SK-N-SH treated with all-trans-retinoic acid at 6 μM for 48 hours (cell line): Measurements from ENCODE around the gene TIMM21.

Experiments
- ATAC-seq: fragments of 200-7000 bp; cut with Tn5 transposase; 3 replicates; pipeline ENCODE4 v1.9.1; 2020; ENCODE audit warnings: mild to moderate bottlenecking, moderate library complexity
- BACH2 ChIP-seq: fragments of 250-450 bp; sonication (Bioruptor Pico); IDR thresholded peaks from 2 replicates; pipeline ENCODE4 v1.9.0; 2021; ENCODE audit warnings: mild to moderate bottlenecking, borderline replicate concordance
- CSDC2 ChIP-seq: fragments of 250-450 bp; sonication (Bioruptor Pico); IDR thresholded peaks from 2 replicates; pipeline ENCODE4 v1.5.0; 2020; ENCODE audit warnings: mild to moderate bottlenecking, moderate library complexity
- ESRRG ChIP-seq: fragments of 250-450 bp; sonication (Bioruptor Pico); IDR thresholded peaks from 2 replicates; pipeline ENCODE4 v1.6.1; 2021; ENCODE audit warnings: mild to moderate bottlenecking
- GLIS3 ChIP-seq: fragments of 250-450 bp; sonication (Bioruptor Pico); IDR thresholded peaks from 2 replicates; pipeline ENCODE4 v1.5.0; 2020; ENCODE audit warnings: mild to moderate bottlenecking, moderate library complexity
- ISL1 ChIP-seq: fragments of 250-450 bp; sonication (Bioruptor Pico); IDR thresholded peaks from 2 replicates; pipeline ENCODE4 v2.1.2; 2022; ENCODE audit warnings: mild to moderate bottlenecking, moderate library complexity
- OSR1 ChIP-seq: fragments of 250-450 bp; sonication (Bioruptor Pico); IDR thresholded peaks from 2 replicates; pipeline ENCODE4 v1.8.0; 2022; ENCODE audit warnings: moderate library complexity, mild to moderate bottlenecking, inconsistent platforms
- PATZ1 ChIP-seq: fragments of 250-450 bp; sonication (Bioruptor Pico); IDR thresholded peaks from 2 replicates; pipeline ENCODE4 v1.8.0; 2020; ENCODE audit warnings: mild to moderate bottlenecking, moderate library complexity, borderline replicate concordance
- POU6F1 ChIP-seq: fragments of 250-450 bp; sonication (Bioruptor Pico); IDR thresholded peaks from 2 replicates; pipeline ENCODE4 v1.8.0; 2021; ENCODE audit warnings: low read depth, mild to moderate bottlenecking, moderate library complexity, borderline replicate concordance
- PPARA ChIP-seq: fragments of 250-450 bp; sonication (Bioruptor Pico); IDR thresholded peaks from 2 replicates; pipeline ENCODE4 v1.5.0; 2020; ENCODE audit warnings: mild to moderate bottlenecking, borderline replicate concordance
- RARB ChIP-seq: fragments of 250-450 bp; sonication (Bioruptor Pico); IDR thresholded peaks from 2 replicates; pipeline ENCODE4 v1.8.0; 2021; ENCODE audit warnings: mild to moderate bottlenecking, moderate library complexity
- SNAI2 ChIP-seq: fragments of 250-450 bp; sonication (Bioruptor Pico); IDR thresholded peaks from 2 replicates; pipeline ENCODE4 v1.5.0; 2020; ENCODE audit warnings: mild to moderate bottlenecking, moderate library complexity
- TCF4 ChIP-seq: fragments of 250-450 bp; sonication (Bioruptor Pico); IDR thresholded peaks from 2 replicates; pipeline ENCODE4 v1.8.0; 2021; ENCODE audit warnings: mild to moderate bottlenecking, moderate library complexity, borderline replicate concordance
- TOX ChIP-seq: fragments of 250-450 bp; sonication (Bioruptor Pico); IDR thresholded peaks from 2 replicates; pipeline ENCODE4 v1.8.0; 2021; ENCODE audit warnings: mild to moderate bottlenecking, moderate library complexity, borderline replicate concordance
- TSHZ2 ChIP-seq: fragments of 250-450 bp; sonication (Bioruptor Pico); IDR thresholded peaks from 2 replicates; pipeline ENCODE4 v1.5.0; 2020; ENCODE audit warnings: mild to moderate bottlenecking, moderate library complexity
- ZC3H10 ChIP-seq: fragments of 250-450 bp; sonication (Bioruptor Pico); IDR thresholded peaks from 2 replicates; pipeline ENCODE4 v1.5.1; 2021; ENCODE audit warnings: mild to moderate bottlenecking, moderate library complexity
- ZFP3 ChIP-seq: fragments of 250-450 bp; sonication (Bioruptor Pico); IDR thresholded peaks from 2 replicates; pipeline ENCODE4 v1.5.0; 2020; ENCODE audit warnings: mild to moderate bottlenecking, moderate library complexity
- ZFP30 ChIP-seq: fragments of 450-650 bp; formaldehyde crosslinking; IDR thresholded peaks from 2 replicates; pipeline ENCODE4 v1.5.0; 2022; ENCODE audit warnings: mild to moderate bottlenecking, moderate library complexity
- ZNF565 ChIP-seq: fragments of 450-650 bp; formaldehyde crosslinking; conservative IDR thresholded peaks from 2 replicates; pipeline ENCODE4 v1.5.0; 2020; ENCODE audit warnings: low read depth, mild to moderate bottlenecking, moderate library complexity
- ZNF70 ChIP-seq: fragments of 450-650 bp; formaldehyde crosslinking; IDR thresholded peaks from 2 replicates; pipeline ENCODE4 v1.5.0; 2020; ENCODE audit warnings: mild to moderate bottlenecking, moderate library complexity
- TF ChIP-seq, protein P1 (sequence below): fragments of 250-450 bp; sonication (Bioruptor Pico); IDR thresholded peaks from 2 replicates; pipeline ENCODE4 v1.5.1; 2021; ENCODE audit warnings: mild to moderate bottlenecking, moderate library complexity
- TF ChIP-seq, protein P2 (sequence below): fragments of 250-450 bp; sonication (Bioruptor Pico); IDR thresholded peaks from 2 replicates; pipeline ENCODE4 v1.5.1; 2020; ENCODE audit warnings: low read depth, mild to moderate bottlenecking, moderate library complexity

The TIMM21 gene

GRCh38 chr18:74146756-74147155 lies 1.6 kb upstream of the TIMM21 start:
- TF ChIP-seq RARB (CRISPR knock-in tag) (no peak), ESRRG (CRISPR knock-in tag) (no peak), BACH2 (no peak), SNAI2 (no peak), ISL1 (CRISPR knock-in tag) (no peak), TCF4 (no peak), GLIS3 (CRISPR knock-in tag) (no peak), ZFP3 (CRISPR knock-in tag) (no peak), OSR1 (no peak), TOX (CRISPR knock-in tag) (no peak)
- TF ChIP-seq, protein P1, sequence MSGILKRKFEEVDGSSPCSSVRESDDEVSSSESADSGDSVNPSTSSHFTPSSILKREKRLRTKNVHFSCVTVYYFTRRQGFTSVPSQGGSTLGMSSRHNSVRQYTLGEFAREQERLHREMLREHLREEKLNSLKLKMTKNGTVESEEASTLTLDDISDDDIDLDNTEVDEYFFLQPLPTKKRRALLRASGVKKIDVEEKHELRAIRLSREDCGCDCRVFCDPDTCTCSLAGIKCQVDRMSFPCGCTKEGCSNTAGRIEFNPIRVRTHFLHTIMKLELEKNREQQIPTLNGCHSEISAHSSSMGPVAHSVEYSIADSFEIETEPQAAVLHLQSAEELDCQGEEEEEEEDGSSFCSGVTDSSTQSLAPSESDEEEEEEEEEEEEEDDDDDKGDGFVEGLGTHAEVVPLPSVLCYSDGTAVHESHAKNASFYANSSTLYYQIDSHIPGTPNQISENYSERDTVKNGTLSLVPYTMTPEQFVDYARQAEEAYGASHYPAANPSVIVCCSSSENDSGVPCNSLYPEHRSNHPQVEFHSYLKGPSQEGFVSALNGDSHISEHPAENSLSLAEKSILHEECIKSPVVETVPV (CRISPR knock-in tag), result no peak
- ATAC-seq, result no peak

DNA sequence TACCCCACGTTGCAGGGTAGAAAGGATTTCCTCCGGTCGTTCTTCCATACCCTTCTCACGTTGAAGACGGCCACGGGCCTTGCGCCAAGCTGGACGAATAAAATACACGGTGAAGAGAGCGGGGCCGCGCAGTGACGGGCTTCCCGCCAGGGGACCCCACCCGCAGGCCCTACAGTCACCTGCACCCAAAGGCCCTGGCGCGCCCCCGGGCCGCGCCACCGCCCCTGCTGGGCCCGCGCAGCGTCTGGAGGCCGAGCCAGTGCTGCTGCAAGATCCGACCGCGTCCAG lies 888 bp upstream of the TIMM21 start:
- TF ChIP-seq BACH2, result no peak
- TF ChIP-seq ZNF70 (CRISPR knock-in tag), result no peak
- no peak for TF ChIP-seq ZFP3 (CRISPR knock-in tag)
- TF ChIP-seq GLIS3 (CRISPR knock-in tag), result no peak
- TF ChIP-seq, all 23 proteins: peak for 0
- ATAC-seq, result no peak

GRCh38 chr18:74148543-74149070 lies 284 bp downstream of the TIMM21 start:
- peak; percentile 5 for ATAC-seq
- TF ChIP-seq ZNF70 (CRISPR knock-in tag) (0 out of 2 replicates have a peak, but pooled peaks have one; percentile 23), POU6F1 (no peak)

- no peak for TF ChIP-seq ZNF565
- TF ChIP-seq ZNF70 (CRISPR knock-in tag), result no peak
- TF ChIP-seq PATZ1, result no peak
- TF ChIP-seq, protein P1 (CRISPR knock-in tag), result no peak
- no peak for TF ChIP-seq TOX (CRISPR knock-in tag)
- no peak for TF ChIP-seq PPARA
- TF ChIP-seq, protein P2, sequence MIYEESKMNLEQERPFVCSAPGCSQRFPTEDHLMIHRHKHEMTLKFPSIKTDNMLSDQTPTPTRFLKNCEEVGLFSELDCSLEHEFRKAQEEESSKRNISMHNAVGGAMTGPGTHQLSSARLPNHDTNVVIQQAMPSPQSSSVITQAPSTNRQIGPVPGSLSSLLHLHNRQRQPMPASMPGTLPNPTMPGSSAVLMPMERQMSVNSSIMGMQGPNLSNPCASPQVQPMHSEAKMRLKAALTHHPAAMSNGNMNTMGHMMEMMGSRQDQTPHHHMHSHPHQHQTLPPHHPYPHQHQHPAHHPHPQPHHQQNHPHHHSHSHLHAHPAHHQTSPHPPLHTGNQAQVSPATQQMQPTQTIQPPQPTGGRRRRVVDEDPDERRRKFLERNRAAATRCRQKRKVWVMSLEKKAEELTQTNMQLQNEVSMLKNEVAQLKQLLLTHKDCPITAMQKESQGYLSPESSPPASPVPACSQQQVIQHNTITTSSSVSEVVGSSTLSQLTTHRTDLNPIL (CRISPR knock-in tag), result no peak
- TF ChIP-seq BACH2, result no peak
- TF ChIP-seq ISL1 (CRISPR knock-in tag), result no peak
- TF ChIP-seq POU6F1, result no peak
- TF ChIP-seq ZFP30 (CRISPR knock-in tag), result no peak
- TF ChIP-seq ZFP3 (CRISPR knock-in tag), result no peak
- TF ChIP-seq CSDC2 (CRISPR knock-in tag), result no peak
- TF ChIP-seq TSHZ2 (CRISPR knock-in tag), result no peak
- TF ChIP-seq ESRRG (CRISPR knock-in tag), result no peak
- no peak for TF ChIP-seq ZC3H10 (CRISPR knock-in tag)
- no peak for TF ChIP-seq RARB (CRISPR knock-in tag)
- no peak for TF ChIP-seq TCF4
- no peak for TF ChIP-seq SNAI2
- TF ChIP-seq, all 23 proteins: peak for 0
- no peak for ATAC-seq
Observed at GRCh38 chr18:74149878-74150277, 1.6 kb downstream of the TIMM21 start.
